GM19035 (cell line): ENCODE data around the gene MAU2.
"Not testable (repeated sequence)": the region's sequence is repeated elsewhere in the genome, so short reads cannot be mapped to it uniquely, and the experiment has no call there.

Experiments
- ATAC-seq: cut with Tn5 transposase; IDR thresholded peaks from one replicate; pipeline ENCODE4 v1.9.1; 2021; ENCODE audit not compliant: unreplicated experiment

MAU2 gene

GRCh38 chr19:19345970-19346369 lies 25.3 kb downstream of the MAU2 start:
- no peak for ATAC-seq

- no peak for ATAC-seq
These were observed 26.9 kb downstream of the MAU2 start for GRCh38 chr19:19347401-19348110.

GRCh38 chr19:19348266-19348665 lies 27.6 kb downstream of the MAU2 start:
- ATAC-seq: no peak

- ATAC-seq: no peak
These were observed 28.7 kb downstream of the MAU2 start for GRCh38 chr19:19349365-19349764.

GRCh38 chr19:19350756-19351155 lies 30.1 kb downstream of the MAU2 start:
- ATAC-seq: not testable (repeated sequence)

GRCh38 chr19:19352823-19353222 lies 32.2 kb downstream of the MAU2 start:
- ATAC-seq: no peak

- ATAC-seq: no peak
These were observed 33.4 kb downstream of the MAU2 start for GRCh38 chr19:19354007-19354406.

- no peak for ATAC-seq
These were observed 34.3 kb downstream of the MAU2 start for GRCh38 chr19:19354932-19355331.

GRCh38 chr19:19355606-19356139 lies 35.0 kb downstream of the MAU2 start:
- ATAC-seq: no peak

- no peak for ATAC-seq
These were observed 35.9 kb downstream of the MAU2 start for GRCh38 chr19:19356500-19356899.

- ATAC-seq: no peak
These were observed 36.4 kb downstream of the MAU2 start for GRCh38 chr19:19356901-19357566.

GRCh38 chr19:19361075-19361594 lies 40.5 kb downstream of the MAU2 start:
- ATAC-seq: peak; percentile 65

- ATAC-seq: no peak
These were observed 41.4 kb downstream of the MAU2 start for GRCh38 chr19:19362075-19362474.

GRCh38 chr19:19366434-19367396 lies 46.1 kb downstream of the MAU2 start:
- peak; percentile 71 for ATAC-seq

GRCh38 chr19:19368087-19368486 lies 47.5 kb downstream of the MAU2 start:
- ATAC-seq: no peak

- ATAC-seq: no peak
These were observed 50.4 kb downstream of the MAU2 start for GRCh38 chr19:19371059-19371458.

GRCh38 chr19:19372656-19373416 lies 52.2 kb downstream of the MAU2 start:
- peak; percentile 93 for ATAC-seq

GRCh38 chr19:19379527-19379926 lies 58.9 kb downstream of the MAU2 start:
- no peak for ATAC-seq

GRCh38 chr19:19380316-19380715 lies 59.7 kb downstream of the MAU2 start:
- not testable (repeated sequence) for ATAC-seq
